HG02870 (cell line): ENCODE data around the gene XYLT1.
"Not testable (repeated sequence)": the region's sequence is repeated elsewhere in the genome, so short reads cannot be mapped to it uniquely, and the experiment has no call there.

Source experiments
- ATAC-seq: cut with Tn5 transposase; IDR thresholded peaks from one replicate; pipeline ENCODE4 v1.9.1; 2021; ENCODE audit warnings: mild to moderate bottlenecking, moderate library complexity; ENCODE audit not compliant: unreplicated experiment

Gene XYLT1

GRCh38 chr16:17470908-17471718, at the start of gene XYLT1:
XYLT1 (minus strand) TSS chr16:17470960; CDS start chr16:17470796, 164 bp downstream.
- no peak for ATAC-seq

- no peak for ATAC-seq
Measured at GRCh38 chr16:17520111-17520510, 49.4 kb upstream of the XYLT1 start.

GRCh38 chr16:17519101-17519955, 48.6 kb upstream of the XYLT1 start:
- no peak for ATAC-seq

- no peak for ATAC-seq
Measured at GRCh38 chr16:17518441-17518840, 47.7 kb upstream of the XYLT1 start.

GRCh38 chr16:17515421-17516210, 44.9 kb upstream of the XYLT1 start:
- ATAC-seq, result no peak

- no peak for ATAC-seq
Measured at GRCh38 chr16:17512636-17513220, 42.0 kb upstream of the XYLT1 start.

- ATAC-seq, result no peak
Measured at GRCh38 chr16:17511340-17511739, 40.6 kb upstream of the XYLT1 start.

GRCh38 chr16:17510567-17510966, 39.8 kb upstream of the XYLT1 start:
- no peak for ATAC-seq

GRCh38 chr16:17509194-17509593, 38.4 kb upstream of the XYLT1 start:
- no peak for ATAC-seq

GRCh38 chr16:17508303-17508702, 37.5 kb upstream of the XYLT1 start:
- ATAC-seq, result no peak

GRCh38 chr16:17507516-17507915, 36.8 kb upstream of the XYLT1 start:
- ATAC-seq, result not testable (repeated sequence)

- not testable (repeated sequence) for ATAC-seq
Measured at GRCh38 chr16:17505828-17506227, 35.1 kb upstream of the XYLT1 start.

- ATAC-seq, result no peak
Measured at GRCh38 chr16:17504050-17504449, 33.3 kb upstream of the XYLT1 start.

- no peak for ATAC-seq
Measured at GRCh38 chr16:17503331-17503730, 32.6 kb upstream of the XYLT1 start.

GRCh38 chr16:17501321-17501720, 30.6 kb upstream of the XYLT1 start:
- ATAC-seq, result no peak

GRCh38 chr16:17499223-17499902, 28.6 kb upstream of the XYLT1 start:
- ATAC-seq, result no peak

- no peak for ATAC-seq
Measured at GRCh38 chr16:17497648-17498047, 26.9 kb upstream of the XYLT1 start.

GRCh38 chr16:17496891-17497290, 26.1 kb upstream of the XYLT1 start:
- ATAC-seq, result no peak

- no peak for ATAC-seq
Measured at GRCh38 chr16:17493012-17493411, 22.3 kb upstream of the XYLT1 start.

- ATAC-seq, result no peak
Measured at GRCh38 chr16:17491140-17491662, 20.4 kb upstream of the XYLT1 start.
